ENCODE data around the gene KRTAP10-7. TPM values are rescaled to one million over a fixed set of nuclear protein-coding genes. Genes with fewer than 3 reads are reported as not detected.
"Not testable (repeated sequence)": the region's sequence is repeated elsewhere in the genome, so short reads cannot be mapped to it uniquely, and the experiment has no call there.

The KRTAP10-7 gene
- total RNA-seq, 4 donors from 2014 or later, result not detected

DNA sequence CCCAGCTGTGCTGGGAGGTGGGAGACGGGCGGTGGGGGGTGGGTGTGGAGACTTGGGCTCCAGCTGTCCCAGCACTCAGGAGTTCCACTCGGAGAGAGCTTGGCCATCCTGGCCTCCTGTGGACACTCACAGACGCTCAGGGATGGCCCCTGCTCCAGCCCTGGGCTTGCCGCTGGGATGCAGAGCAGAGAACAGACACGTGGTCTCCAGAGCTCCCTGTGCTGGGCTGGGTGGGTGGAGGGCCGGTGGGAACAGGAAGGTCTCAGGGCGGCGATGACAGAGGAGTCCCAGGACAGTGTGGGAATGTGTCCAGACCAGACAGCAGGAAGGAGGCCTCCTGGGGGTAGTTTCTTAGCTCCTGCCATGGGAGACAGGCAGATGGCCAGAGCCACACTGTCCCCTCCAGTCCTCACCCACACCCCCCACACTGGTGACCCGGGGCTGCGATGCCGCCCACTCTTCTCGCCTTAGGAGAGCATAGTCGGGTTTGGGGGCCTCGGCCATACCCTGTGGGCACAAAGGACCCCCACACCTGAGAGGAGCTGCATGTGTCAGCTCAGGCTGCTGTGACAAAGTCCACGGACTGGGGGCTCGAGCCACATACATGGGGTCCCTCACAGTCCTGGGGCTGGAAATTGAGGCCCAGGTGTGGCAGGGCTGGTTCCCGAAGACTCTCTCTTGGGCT lies 28.5 kb downstream of the KRTAP10-7 start:
- no peak for DNase-seq
- no peak overlapping the region for H3K27ac ChIP-seq
- no peaks in the 10 kb centered on the region for H3K27me3 ChIP-seq
- no peaks in the 10 kb centered on the region for H3K36me3 ChIP-seq
- H3K4me3 ChIP-seq, result no peak overlapping the region
- H3K4me1 ChIP-seq, result no peaks in the 10 kb centered on the region
- TF ChIP-seq, protein P1, sequence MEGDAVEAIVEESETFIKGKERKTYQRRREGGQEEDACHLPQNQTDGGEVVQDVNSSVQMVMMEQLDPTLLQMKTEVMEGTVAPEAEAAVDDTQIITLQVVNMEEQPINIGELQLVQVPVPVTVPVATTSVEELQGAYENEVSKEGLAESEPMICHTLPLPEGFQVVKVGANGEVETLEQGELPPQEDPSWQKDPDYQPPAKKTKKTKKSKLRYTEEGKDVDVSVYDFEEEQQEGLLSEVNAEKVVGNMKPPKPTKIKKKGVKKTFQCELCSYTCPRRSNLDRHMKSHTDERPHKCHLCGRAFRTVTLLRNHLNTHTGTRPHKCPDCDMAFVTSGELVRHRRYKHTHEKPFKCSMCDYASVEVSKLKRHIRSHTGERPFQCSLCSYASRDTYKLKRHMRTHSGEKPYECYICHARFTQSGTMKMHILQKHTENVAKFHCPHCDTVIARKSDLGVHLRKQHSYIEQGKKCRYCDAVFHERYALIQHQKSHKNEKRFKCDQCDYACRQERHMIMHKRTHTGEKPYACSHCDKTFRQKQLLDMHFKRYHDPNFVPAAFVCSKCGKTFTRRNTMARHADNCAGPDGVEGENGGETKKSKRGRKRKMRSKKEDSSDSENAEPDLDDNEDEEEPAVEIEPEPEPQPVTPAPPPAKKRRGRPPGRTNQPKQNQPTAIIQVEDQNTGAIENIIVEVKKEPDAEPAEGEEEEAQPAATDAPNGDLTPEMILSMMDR (IDR thresholded peaks at IDR 0.05), result no peak
- TF ChIP-seq POLR2A (IDR thresholded peaks at IDR 0.05), result no peak
- peaks cover 0 to 15% (median 3%) of the 10 kb centered on the region in 4 donors for H3K9me3 ChIP-seq

DNA sequence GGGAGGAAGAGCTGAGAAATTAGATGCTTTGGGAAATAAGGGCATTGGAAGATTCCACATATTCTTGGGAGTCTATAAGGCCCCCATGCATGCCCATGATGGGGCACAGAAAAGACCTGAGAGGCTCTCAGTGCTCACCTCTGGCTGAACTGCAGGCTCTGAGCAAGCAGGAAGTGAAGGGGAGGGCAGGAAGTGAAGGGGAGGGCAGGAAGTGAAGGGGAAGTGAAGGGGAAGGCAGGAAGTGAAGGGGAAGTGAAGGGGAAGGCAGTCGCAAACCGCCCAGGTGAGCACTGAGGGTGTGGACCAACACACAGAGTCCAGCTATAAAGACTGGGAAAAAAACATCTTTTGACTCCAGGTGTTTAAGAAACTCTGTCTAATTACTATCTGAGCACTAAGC lies 30.0 kb downstream of the KRTAP10-7 start:
- Histone ChIP-seq H3K36me3 (no peaks in the 10 kb centered on the region), H3K9me3 (peaks cover 0 to 15% (median 3%) of the 10 kb centered on the region in 4 donors), H3K27me3 (no peaks in the 10 kb centered on the region), H3K4me3 (no peak overlapping the region), H3K4me1 (no peaks in the 10 kb centered on the region), H3K27ac (no peak overlapping the region)
- TF ChIP-seq, protein P1 (IDR thresholded peaks at IDR 0.05), result no peak
- TF ChIP-seq POLR2A (IDR thresholded peaks at IDR 0.05), result no peak
- DNase-seq, result no peak

DNA sequence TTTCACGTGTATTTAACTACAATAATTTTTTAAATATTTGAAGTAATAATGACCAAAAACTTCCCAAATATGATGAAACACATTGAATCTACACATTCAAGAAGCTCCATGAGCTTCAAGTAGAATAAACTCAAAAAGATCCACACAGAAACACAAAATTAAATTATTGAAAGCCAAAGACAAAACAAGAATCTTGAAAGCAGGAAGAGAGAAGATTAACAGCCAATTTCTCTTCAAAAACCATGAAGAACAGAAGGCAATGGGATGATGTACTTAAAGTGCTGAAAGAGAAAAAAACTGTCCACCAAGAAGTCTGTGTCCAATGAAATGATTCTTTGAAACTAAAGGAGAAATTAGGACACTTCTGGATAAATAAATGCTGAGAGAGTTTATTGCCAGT lies 31.7 kb downstream of the KRTAP10-7 start:
- Histone ChIP-seq H3K4me3 (no peak overlapping the region), H3K9me3 (peaks cover 0 to 15% (median 3%) of the 10 kb centered on the region in 4 donors), H3K27ac (no peak overlapping the region), H3K4me1 (no peaks in the 10 kb centered on the region), H3K36me3 (no peaks in the 10 kb centered on the region), H3K27me3 (no peaks in the 10 kb centered on the region)
- no peak for DNase-seq
- TF ChIP-seq POLR2A (IDR thresholded peaks at IDR 0.05), result no peak
- TF ChIP-seq, protein P1 (IDR thresholded peaks at IDR 0.05), result no peak

DNA sequence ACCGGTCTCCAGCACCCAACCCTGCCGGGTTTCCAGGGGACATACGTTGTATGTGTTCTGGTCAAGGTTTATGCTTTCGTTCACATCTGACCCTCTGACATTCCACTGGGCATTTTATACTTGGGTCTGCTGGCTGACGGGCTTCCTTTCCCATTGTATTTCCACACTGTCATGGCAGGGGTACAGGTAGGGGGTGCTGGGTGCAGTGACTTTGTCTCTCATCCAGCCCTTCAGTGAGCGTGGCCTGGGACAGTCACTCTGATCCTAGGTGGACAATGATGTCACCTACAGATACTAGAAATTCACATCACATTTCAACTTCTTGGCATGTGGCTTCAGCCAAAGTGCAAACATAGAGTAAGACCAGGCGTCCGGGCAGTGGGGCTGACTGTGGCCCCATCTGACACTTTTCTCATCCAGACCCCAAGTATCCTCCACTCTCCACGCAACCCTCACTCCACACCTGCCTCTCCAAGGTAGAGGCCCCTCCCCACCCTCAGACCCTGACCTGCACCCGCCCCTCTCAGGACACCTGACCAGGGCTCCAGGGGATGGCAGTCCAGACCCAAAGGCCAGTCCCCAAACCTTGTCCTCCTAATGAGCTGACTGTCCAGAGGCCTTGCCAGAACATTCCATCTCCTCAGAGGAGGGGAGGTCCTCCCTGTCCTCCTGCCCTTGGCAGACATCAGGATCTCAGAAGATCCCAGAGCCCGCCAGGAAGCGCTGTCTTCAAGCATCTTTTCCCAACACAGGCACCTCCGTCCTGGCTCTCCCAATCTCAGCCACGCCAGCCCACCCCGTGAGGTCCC lies 36.0 kb downstream of the KRTAP10-7 start:
- peak in 1 of 3 donors; percentile 12 for DNase-seq
- Histone ChIP-seq H3K27ac (no peak overlapping the region), H3K9me3 (peaks cover 0 to 10% (median 0%) of the 10 kb centered on the region in 4 donors), H3K4me3 (no peak overlapping the region), H3K36me3 (no peaks in the 10 kb centered on the region), H3K4me1 (no peaks in the 10 kb centered on the region), H3K27me3 (no peaks in the 10 kb centered on the region)
- no peak for TF ChIP-seq POLR2A (IDR thresholded peaks at IDR 0.05)
- TF ChIP-seq, protein P1 (IDR thresholded peaks at IDR 0.05), result no peak

DNA sequence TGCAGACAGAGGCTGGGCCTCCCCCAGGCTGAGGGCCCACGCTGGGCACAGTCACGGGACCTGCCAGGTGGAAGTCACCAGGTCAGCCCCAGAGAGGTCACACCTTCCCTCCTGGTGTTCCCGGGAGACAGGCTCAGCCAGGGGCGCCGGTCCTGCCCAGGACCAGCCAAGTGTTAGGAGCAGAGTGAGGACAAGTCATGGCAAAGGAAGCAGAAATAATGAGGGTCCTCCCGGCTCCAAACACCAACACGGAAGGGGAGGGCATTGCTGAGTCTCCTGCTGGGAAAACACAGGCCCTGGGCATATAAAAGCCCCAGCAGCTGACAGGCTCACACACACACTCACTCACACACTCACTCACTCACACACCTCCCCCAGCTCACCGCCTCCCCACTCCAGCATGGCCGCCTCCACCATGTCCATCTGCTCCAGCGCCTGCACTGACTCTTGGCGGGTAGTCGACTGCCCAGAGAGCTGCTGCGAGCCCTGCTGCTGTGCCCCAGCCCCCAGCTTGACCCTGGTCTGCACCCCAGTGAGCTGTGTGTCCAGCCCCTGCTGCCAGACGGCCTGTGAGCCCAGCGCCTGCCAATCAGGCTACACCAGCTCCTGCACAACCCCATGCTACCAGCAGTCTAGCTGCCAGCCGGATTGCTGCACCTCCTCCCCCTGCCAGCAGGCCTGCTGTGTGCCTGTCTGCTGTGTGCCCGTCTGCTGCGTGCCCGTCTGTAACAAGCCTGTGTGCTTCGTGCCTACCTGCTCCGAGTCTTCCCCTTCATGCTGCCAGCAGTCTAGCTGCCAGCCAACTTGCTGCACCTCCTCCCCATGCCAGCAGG lies 36.8 kb downstream of the KRTAP10-7 start, which contains the start of gene KRTAP10-10:
Gene KRTAP10-10, plus strand, starts transcription at position 339 of the 833 bp plus-strand sequence. Its CDS starts 62 bp downstream, at position 401.
- no peak within 1 kb of the TSS for H3K4me3 ChIP-seq
- H3K27ac ChIP-seq, result no peak within 1 kb of the TSS
- peak in 1 of 3 donors; percentile 2 for DNase-seq
- no peak for TF ChIP-seq POLR2A (IDR thresholded peaks at IDR 0.05)
- TF ChIP-seq, protein P1 (IDR thresholded peaks at IDR 0.05), result no peak
- no peaks in the 10 kb centered on the region for H3K36me3 ChIP-seq
- no peaks in the 10 kb centered on the region for H3K27me3 ChIP-seq
- H3K4me1 ChIP-seq, result no peaks in the 10 kb centered on the region
- H3K9me3 ChIP-seq, result peaks cover 0 to 4% (median 0%) of the 10 kb centered on the region in 4 donors

DNA sequence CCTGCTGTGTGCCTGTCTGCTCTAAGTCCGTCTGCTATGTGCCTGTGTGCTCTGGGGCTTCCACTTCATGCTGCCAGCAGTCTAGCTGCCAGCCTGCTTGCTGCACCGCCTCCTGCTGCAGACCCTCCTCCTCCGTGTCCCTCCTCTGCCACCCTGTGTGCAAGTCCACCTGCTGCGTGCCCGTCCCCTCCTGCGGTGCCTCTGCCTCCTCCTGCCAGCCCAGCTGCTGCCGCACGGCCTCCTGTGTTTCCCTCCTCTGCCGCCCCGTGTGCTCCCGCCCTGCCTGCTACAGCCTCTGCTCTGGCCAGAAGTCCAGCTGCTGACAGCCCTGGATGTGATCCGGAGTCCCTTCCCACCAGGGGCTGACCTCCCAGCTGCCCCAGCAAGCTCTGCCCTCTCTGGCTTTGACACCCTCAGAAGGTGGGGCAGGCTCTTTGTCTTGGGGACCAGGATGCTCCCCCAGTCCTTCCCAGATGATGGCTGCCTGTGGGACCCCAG lies 37.5 kb downstream of the KRTAP10-7 start:
- H3K36me3 ChIP-seq, H3K27ac ChIP-seq, H3K9me3 ChIP-seq, H3K4me1 ChIP-seq, H3K4me3 ChIP-seq, H3K27me3 ChIP-seq, DNase-seq: not testable (repeated sequence)

DNA sequence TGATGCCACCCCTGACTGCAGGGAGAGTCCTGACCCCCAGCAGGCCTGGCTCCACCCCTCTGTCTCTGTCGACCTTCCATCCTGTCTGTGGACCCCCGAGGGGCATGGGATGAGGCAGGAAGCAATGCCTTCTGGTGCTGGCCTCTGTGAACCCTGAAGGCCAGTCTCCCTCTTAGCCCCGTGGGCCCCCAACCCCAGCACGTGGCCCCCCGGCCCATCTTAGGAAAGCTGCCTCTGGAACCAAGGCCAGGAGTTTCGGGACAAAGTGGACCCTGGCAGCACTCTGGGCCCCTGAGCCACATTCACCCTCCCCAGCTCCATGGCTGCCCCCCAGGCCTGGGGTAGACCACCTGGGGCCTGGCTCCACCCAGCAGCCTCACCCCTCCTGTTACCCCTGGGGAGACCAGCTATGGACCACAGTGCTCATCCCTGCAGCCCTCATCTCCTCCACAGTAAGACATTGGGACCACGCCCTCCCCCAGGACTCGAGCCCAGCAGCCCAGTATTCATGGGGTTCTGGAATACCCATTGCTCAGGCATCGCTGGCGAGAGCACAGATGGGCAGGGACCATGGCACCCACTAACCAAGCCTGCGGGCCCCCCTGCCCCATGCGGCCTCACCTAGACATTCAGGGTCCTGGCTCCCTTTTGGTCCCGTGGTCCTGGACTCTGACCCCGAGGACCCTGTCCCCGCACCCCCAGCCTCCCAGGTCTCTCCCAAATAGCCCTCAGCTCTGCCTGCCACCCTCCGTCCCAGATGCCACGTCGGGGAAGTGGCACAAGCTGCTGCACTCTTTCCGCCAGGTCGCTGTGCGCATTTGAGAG lies 38.3 kb downstream of the KRTAP10-7 start:
- H3K9me3 ChIP-seq, H3K27me3 ChIP-seq, H3K27ac ChIP-seq, DNase-seq, H3K36me3 ChIP-seq, H3K4me3 ChIP-seq, H3K4me1 ChIP-seq: not testable (repeated sequence)
